Brain microvascular endothelial cell (primary cell): ENCODE data around the gene PKP4.

Experiments used
- DNase-seq: peaks from one replicate; pipeline ENCODE4 v3.0.0-alpha.2; 2020
- H3K27ac ChIP-seq: fragments of 250-450 bp; sonication (Bioruptor Pico); 2 replicates; pipeline ENCODE4 v1.5.1; 2020; ENCODE audit warnings: mild to moderate bottlenecking, moderate library complexity
- H3K27me3 ChIP-seq: fragments of 250-450 bp; sonication (Bioruptor Pico); replicated peaks from 2 replicates; pipeline ENCODE4 v1.5.1; 2020; ENCODE audit warnings: mild to moderate bottlenecking
- H3K36me3 ChIP-seq: fragments of 250-450 bp; sonication (Bioruptor Pico); replicated peaks from 2 replicates; pipeline ENCODE4 v1.5.1; 2020; ENCODE audit warnings: mild to moderate bottlenecking
- H3K4me3 ChIP-seq: 2 replicates; pipeline ENCODE4 v1.5.1; 2011; ENCODE audit warnings: low read depth, mild to moderate bottlenecking, control low read depth, low read length, moderate library complexity
- in situ Hi-C: cut with HindIII; loops from 2 replicates; pipeline ENCODE4 v1.10.0; 2017; ENCODE audit warnings: low sequenced_read_pairs, low pct_ligation_motif_present
- TF ChIP-seq, protein P1 (sequence below): IDR thresholded peaks from 2 replicates; pipeline ENCODE4 v1.5.1; 2011; ENCODE audit warnings: low read depth, mild to moderate bottlenecking, moderate library complexity, low read length, control low read depth, inconsistent platforms; ENCODE audit errors: missing control alignments

Gene PKP4

DNA sequence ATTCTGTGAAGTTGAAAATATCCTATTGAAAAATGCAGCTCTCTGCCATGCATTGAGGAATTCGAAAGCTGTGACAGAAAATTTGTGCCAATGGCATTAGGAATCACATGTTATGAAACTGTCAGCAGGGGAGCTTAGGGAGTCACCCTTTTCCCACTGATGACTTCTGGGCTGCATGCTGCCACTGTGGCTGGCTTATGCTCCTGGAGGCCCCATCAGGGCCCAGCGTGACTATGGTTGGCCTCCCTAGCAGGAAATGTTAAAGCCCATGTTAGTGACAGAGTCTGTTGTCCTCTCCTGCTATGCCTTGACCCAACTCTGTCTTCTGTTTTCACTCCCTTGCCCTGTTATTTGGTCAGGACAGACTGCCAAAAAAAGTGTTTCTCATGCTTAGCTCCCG is 198.9 kb downstream of the PKP4 start:
- no peak overlapping the region for H3K4me3 ChIP-seq
- DNase-seq = no peak
- in situ Hi-C loops = no loop called here
- H3K27me3 ChIP-seq = no peaks in the 10 kb centered on the region
- H3K27ac ChIP-seq = no peak overlapping the region
- TF ChIP-seq, protein P1, sequence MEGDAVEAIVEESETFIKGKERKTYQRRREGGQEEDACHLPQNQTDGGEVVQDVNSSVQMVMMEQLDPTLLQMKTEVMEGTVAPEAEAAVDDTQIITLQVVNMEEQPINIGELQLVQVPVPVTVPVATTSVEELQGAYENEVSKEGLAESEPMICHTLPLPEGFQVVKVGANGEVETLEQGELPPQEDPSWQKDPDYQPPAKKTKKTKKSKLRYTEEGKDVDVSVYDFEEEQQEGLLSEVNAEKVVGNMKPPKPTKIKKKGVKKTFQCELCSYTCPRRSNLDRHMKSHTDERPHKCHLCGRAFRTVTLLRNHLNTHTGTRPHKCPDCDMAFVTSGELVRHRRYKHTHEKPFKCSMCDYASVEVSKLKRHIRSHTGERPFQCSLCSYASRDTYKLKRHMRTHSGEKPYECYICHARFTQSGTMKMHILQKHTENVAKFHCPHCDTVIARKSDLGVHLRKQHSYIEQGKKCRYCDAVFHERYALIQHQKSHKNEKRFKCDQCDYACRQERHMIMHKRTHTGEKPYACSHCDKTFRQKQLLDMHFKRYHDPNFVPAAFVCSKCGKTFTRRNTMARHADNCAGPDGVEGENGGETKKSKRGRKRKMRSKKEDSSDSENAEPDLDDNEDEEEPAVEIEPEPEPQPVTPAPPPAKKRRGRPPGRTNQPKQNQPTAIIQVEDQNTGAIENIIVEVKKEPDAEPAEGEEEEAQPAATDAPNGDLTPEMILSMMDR = no peak
- peaks cover 4% of the 10 kb centered on the region for H3K36me3 ChIP-seq

DNA sequence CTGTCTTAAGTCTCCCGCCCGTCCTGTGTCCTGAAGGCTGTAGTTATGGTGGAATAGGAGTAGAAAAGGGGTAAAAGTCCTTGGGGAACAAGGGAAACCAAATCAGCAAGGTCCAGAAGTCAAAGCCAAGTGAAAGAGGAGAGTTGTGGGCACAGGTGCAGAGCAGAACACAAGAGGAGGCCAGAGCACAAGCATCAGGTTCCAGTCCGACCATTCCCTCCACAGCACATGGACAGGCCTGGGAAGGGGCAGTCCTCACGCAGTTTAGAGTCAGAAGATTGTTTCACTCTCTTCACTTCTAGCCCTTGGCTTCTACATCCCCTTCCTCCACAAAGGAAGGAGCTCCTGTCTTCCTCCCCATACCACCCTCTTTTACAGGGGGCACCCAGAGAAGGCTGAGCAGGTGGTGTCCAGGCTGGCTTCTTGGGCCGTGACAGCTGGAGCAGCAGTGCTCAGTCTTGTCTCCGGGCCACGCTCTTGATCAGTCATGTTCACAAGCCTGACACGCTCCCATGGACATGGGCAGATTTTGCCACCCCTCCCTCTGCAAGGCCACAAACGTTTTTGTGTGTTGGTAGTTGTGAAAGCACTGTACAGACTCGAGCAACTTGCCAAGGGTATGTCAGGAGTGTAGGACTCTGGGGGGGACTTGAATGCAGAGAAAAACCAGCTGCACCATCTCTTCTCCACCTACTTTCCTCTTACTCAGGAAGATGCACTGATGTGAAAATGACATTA is 199.9 kb downstream of the PKP4 start:
- Histone ChIP-seq H3K4me3 (no peak overlapping the region), H3K27me3 (no peaks in the 10 kb centered on the region), H3K36me3 (peaks cover 6% of the 10 kb centered on the region), H3K27ac (no peak overlapping the region)
- TF ChIP-seq, protein P1 = no peak
- no peak for DNase-seq
- in situ Hi-C loops = no loop called here

DNA sequence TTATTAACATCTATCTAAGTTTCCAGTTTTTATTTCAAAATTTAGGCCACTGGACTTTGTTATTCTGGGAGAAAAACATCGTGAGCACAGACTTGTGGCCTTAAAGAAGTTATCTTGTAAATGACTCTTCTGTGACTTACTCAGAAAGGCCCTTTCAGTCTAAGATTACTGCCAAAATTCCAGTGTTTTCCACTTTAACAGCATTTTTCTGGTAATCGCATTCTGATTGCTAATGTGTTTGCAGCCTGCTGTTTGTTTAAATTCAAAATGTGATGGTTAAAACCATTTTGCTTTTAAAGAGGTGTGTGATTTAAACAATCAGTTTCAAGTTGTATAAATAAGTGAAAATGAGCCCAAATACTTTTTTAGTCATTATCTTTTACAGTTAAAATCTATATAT is 201.6 kb downstream of the PKP4 start:
- no peaks in the 10 kb centered on the region for H3K27me3 ChIP-seq
- H3K27ac ChIP-seq = no peak overlapping the region
- H3K4me3 ChIP-seq = no peak overlapping the region
- DNase-seq = no peak
- TF ChIP-seq, protein P1 = no peak
- peaks cover 6% of the 10 kb centered on the region for H3K36me3 ChIP-seq
- in situ Hi-C loops = no loop called here

DNA sequence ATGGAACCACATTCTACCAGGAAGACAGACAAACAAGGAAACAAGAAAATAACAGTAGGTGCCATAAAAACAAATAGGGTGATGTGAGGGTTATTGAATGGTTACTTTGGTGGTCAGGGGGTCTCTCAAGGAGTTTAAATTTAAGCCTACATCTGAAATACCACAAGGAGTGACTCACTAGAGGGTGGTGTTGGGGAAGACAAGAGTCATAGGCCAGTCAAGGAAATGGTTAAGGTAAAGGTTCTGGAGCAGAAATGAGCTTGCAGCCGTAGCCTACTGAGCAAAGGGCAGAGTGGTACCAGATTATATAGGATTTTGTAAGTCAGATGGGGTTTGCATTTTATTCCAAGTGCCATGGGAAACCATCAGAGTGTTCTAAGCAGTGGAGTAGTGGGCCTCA is 202.7 kb downstream of the PKP4 start:
- no peak for DNase-seq
- H3K27ac ChIP-seq = no peak overlapping the region
- TF ChIP-seq, protein P1 = no peak
- H3K36me3 ChIP-seq = peaks cover 10% of the 10 kb centered on the region
- H3K4me3 ChIP-seq = no peak overlapping the region
- no peaks in the 10 kb centered on the region for H3K27me3 ChIP-seq
- in situ Hi-C loops = no loop called here

DNA sequence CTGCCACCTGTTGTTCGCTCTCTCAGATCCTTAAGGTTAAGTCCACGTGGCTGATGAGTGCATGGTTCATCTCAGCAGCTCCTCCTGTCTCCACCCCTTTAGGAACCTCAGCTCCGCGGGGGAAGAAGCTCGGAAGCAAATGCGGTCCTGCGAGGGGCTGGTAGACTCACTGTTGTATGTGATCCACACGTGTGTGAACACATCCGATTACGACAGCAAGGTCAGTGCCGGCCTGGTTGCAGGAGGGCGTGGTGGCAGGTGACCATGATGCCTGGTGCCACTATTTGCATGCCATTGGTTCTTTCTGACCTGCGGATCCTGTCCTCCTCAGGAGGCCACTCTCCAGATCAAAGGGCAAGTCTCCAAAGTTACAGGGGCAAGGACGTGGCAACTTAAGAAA is 204.5 kb downstream of the PKP4 start:
- Histone ChIP-seq H3K27ac (no peak overlapping the region), H3K27me3 (no peaks in the 10 kb centered on the region), H3K36me3 (peaks cover 10% of the 10 kb centered on the region), H3K4me3 (no peak overlapping the region)
- no peak for DNase-seq
- in situ Hi-C loops = no loop called here
- TF ChIP-seq, protein P1 = no peak

DNA sequence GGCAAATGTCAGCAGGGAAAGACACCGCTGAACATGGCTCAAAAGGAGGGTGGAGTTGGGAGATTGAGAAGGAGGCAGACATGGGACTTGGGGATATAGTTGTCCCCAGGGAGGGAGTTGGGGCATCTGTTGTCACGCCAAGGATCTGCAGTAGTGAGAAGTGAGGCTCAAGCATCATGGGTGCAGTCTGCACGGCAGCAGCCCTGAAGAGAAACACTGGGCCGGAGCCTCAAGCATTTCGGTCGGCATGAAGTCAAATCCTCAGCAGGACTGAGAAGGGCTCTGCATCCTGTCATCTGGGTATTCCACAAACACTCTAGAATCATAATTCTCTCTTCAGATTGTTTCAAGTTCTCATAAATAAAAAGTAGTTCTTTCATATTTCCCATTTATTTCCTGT is 205.7 kb downstream of the PKP4 start:
- Histone ChIP-seq H3K27me3 (no peaks in the 10 kb centered on the region), H3K27ac (no peak overlapping the region), H3K4me3 (no peak overlapping the region), H3K36me3 (peaks cover 13% of the 10 kb centered on the region)
- in situ Hi-C loops = no loop called here
- TF ChIP-seq, protein P1 = no peak
- no peak for DNase-seq
